ENCODE measurements around the gene DDB1.

The DDB1 gene

DNA sequence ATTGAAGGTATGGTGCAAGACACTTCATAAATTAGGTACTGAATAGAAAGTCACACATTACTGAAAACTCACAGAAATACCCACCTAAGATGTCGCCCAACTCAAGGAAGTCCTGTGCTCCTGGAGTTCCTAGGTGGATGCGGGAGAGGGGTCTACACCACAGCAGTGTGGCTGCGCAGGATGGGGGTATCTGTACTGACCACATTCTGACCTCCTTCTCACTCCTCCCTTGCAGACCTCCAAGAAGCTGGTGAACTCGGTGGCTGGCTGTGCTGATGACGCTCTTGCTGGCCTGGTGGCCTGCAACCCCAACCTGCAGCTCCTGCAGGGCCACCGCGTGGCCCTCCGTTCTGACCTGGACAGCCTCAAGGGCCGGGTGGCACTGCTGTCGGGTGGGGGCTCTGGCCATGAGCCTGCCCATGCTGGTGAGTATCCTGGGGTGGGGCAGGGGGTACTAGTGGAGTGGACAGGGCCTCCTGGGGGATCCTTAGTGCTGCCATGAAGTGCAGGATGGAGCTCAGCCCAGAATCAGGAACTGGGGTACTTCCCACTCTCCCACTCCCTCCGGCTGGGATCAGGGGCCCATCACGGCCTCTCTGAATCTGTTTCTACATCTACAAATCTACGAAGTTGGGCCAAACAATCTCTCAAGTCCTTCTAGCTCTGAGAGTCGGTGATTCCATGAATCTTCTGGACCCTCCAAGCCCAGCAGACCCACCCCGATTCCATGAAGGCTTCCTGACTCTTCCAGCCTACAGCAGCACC, 5.0 kb upstream of the DDB1 start:
- peak overlapping the region; percentile 75 for H3K27ac Mint-ChIP-seq
- H3K4me1 Mint-ChIP-seq, result peaks cover 39% of the 10 kb centered on the region
- DNase-seq, result no peak
- H3K36me3 Mint-ChIP-seq (ENCODE audit: low read depth), result peaks cover 24% of the 10 kb centered on the region
- no peaks in the 10 kb centered on the region for H3K27me3 Mint-ChIP-seq (ENCODE audit: low read depth, poor library complexity)
- H3K4me3 Mint-ChIP-seq, result no peak overlapping the region
- no peaks in the 10 kb centered on the region for H3K9me3 Mint-ChIP-seq
- TF ChIP-seq CTCF (IDR thresholded peaks at IDR 0.05), result no peak

DNA sequence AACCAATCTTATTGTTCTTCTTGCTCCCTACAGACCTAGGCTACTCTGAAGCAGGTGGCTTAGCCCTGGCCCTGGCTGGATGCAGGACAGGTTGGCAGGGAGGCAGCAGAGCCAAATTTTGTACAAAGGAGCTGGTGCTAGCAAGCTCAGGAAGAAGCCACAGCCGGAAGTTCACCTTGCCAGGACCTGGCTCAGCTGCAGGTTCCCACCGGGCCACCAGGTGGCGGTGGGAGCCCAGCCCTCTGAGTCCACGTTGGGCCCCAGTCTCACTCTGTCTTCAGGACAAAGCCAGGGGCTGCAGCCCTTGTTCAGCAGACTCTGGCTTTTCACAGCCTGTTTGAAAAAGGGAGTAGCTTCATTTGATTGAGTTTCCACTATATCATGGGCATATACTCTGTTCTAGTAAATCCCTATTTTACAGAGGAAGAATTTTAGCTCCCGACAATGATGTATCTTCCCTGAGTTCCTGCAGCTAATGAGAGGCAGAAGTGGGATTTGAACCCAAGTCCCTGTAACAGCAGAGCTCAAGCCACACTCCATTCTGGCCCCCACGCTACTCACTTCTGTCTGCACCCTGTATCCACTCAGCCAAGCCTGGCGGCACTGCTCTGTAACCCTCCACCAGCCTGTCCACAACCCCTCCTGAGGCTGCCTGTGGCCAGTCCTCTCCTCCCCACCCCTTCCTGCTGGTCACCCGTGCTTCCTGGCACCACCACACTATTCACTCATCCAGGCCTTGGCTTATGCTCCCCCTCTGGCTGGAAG, 3.4 kb upstream of the DDB1 start:
- Mint-ChIP-seq H3K36me3 (ENCODE audit: low read depth) (peaks cover 20% of the 10 kb centered on the region), H3K4me3 (no peak overlapping the region), H3K4me1 (peaks cover 52% of the 10 kb centered on the region), H3K27ac (no peak overlapping the region), H3K9me3 (no peaks in the 10 kb centered on the region), H3K27me3 (ENCODE audit: low read depth, poor library complexity) (no peaks in the 10 kb centered on the region)
- peak; percentile 84 for DNase-seq
- TF ChIP-seq CTCF (IDR thresholded peaks at IDR 0.05), result peak; percentile 95

DNA sequence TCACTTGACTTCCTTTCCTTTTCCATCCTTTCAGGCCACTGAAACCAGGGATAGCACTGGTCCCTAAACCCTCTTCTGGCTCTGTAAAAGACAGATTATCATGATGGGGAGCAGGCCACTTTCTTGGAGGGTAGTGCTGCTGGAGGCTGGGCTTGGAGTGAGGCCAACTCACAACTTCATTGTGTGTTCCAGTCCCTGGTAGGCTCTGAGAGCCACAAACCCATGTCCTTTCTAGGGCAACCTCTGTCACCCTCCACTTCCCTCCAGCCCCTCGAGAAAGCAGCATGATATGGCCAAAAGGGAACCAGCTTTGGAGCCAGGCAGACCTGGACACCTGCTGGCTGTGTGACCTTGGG, 2.4 kb upstream of the DDB1 start:
- H3K4me3 Mint-ChIP-seq, result peak overlapping the region; percentile 44
- H3K27me3 Mint-ChIP-seq (ENCODE audit: low read depth, poor library complexity), result no peaks in the 10 kb centered on the region
- no peak for DNase-seq
- peaks cover 59% of the 10 kb centered on the region for H3K4me1 Mint-ChIP-seq
- H3K27ac Mint-ChIP-seq, result peak overlapping the region; percentile 71
- H3K36me3 Mint-ChIP-seq (ENCODE audit: low read depth), result peaks cover 14% of the 10 kb centered on the region
- no peak for TF ChIP-seq CTCF (IDR thresholded peaks at IDR 0.05)
- no peaks in the 10 kb centered on the region for H3K9me3 Mint-ChIP-seq

DNA sequence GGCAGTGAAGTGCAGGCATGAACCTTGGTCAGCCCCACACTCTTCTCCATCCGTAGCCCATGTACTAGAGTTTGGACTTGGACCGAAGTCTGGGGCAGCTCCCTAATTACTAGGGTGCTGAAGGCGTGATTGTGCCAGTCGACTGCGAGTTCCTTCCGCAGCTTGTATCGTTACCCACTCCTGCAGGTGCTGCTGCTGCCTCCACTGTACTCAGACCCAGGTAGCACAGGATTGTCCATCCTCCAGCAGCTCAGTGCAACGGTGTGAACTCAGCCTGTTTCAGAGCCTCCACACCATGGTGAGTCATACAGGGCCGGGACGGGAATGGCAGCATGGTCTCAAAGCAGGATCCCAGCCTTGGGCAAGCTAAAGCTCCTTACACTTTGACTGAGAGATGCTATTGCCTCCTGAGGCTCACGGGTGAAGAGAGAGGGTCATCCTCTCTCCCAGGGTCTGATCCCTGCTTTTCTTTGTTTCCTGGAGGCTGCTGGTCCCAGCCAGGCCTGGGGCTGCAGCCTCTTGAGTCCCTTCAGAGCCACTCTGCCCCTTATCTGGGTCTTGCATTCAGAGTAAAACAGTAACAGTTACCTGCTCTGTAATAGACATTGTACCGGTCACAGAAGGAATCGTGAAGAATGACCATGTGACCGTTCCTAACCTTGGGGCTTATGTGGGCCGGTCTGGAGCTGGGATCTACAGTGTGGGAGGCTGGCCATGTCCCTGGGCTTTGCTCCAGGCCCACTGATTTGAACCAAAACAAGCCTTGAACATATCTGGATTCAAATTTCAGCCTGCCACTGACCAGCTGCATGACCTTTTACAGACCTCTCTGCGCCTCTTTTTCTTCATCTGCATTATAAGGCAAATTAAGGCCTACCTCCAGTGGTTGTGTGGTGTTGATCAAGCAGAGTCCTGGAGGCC, 1.8 kb upstream of the DDB1 start:
- Mint-ChIP-seq H3K4me1 (peaks cover 59% of the 10 kb centered on the region), H3K9me3 (no peaks in the 10 kb centered on the region), H3K36me3 (ENCODE audit: low read depth) (peaks cover 18% of the 10 kb centered on the region), H3K27ac (peak overlapping the region; percentile 71), H3K4me3 (peak overlapping the region; percentile 95), H3K27me3 (ENCODE audit: low read depth, poor library complexity) (no peaks in the 10 kb centered on the region)
- no peak for TF ChIP-seq CTCF (IDR thresholded peaks at IDR 0.05)
- DNase-seq, result no peak

DNA sequence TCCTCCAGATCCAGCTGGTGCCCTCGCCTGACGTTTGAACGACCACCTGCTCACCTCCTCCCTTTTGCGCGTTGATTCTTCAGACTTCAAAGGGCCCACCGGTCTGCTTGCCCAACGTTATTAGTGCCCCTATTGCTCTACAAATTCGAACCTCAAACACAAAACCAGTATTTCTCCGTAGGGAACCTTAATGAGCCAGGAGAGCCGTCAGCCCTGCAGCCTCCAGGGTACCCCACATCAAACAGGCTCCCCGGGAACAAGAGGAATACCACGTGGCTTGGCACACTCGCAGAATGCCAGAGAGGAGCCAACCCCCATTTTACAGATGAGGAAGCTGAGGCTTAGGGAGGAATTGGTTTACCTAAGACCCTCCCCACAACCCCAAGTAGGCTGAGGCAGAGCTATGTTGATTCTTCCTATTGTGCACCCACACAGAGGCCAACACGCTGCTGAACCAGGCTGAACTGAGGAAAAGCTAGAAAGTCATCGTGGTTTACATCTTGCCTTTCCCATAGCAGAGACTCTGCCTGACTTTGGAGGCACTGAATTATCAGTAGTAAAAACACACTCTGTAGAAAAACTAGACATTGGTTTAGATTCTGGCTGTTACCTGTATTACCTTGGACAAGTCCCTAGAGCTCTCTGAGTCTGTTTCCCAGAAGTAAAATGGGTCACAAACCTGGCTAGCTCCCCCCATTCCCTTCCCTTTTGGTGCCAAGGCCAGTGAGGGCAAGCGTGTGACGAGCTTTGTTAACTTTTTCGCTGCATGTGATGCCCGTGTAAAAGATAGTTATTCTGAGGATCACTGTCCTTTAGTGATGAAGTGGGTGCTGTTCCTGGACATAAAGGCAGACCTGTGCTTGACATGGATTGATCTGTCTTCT, 887 bp upstream of the DDB1 start:
- Mint-ChIP-seq H3K27me3 (ENCODE audit: low read depth, poor library complexity) (no peaks in the 10 kb centered on the region), H3K36me3 (ENCODE audit: low read depth) (peaks cover 20% of the 10 kb centered on the region), H3K4me3 (peak overlapping the region; percentile 95), H3K4me1 (peaks cover 59% of the 10 kb centered on the region), H3K27ac (peak overlapping the region; percentile 98), H3K9me3 (no peaks in the 10 kb centered on the region)
- no peak for DNase-seq
- TF ChIP-seq CTCF (IDR thresholded peaks at IDR 0.05), result no peak
